ENCODE data around the gene OR1D2.
"Not testable (repeated sequence)": the region's sequence is repeated elsewhere in the genome, so short reads cannot be mapped to it uniquely, and the experiment has no call there.

OR1D2 gene, protein sequence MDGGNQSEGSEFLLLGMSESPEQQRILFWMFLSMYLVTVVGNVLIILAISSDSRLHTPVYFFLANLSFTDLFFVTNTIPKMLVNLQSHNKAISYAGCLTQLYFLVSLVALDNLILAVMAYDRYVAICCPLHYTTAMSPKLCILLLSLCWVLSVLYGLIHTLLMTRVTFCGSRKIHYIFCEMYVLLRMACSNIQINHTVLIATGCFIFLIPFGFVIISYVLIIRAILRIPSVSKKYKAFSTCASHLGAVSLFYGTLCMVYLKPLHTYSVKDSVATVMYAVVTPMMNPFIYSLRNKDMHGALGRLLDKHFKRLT

DNA sequence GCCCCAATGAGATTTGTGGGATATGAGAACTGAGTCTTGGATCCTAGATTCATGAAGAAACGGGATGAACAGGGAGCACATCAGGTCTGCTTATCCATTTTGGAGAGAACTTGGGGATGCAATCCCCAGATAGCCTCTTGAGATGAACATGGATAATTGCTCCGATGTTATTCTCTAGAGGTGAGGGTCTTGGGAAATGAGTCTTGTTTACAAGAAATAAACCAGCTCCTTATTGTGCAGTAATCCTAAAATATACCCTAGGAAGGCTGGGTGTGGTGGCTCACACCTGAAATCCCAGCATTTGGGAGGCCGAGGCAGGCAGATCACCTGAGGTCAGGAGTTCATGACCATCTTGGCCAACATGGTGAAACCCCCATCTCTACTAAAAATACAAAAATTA is at the start of gene OR1D2:
TSS of gene OR1D2 (minus strand) at position 101 of the 400 bp plus-strand sequence. CDS start 11,426 bp downstream, outside the sequence.
- ATAC-seq: no peak
- no peak for DNase-seq

DNA sequence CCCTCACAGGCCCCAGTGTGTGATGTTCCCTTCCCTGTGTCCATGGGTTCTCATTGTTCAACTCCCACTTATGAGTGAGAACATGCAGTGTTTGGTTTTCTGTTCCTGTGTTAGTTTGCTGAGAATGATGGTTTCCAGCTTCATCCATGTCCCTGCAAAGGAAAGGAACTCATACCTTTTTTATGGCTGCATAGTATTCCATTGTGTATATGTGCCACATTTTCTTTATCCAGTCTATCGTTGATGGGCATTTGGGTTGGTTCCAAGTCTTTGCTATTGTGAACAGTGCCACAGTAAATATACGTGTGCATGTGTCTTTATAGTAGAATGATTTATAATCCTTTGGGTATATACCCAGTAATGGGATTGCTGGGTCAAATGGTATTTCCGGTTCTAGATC is 33.3 kb upstream of the OR1D2 start:
- ATAC-seq, DNase-seq: not testable (repeated sequence)

DNA sequence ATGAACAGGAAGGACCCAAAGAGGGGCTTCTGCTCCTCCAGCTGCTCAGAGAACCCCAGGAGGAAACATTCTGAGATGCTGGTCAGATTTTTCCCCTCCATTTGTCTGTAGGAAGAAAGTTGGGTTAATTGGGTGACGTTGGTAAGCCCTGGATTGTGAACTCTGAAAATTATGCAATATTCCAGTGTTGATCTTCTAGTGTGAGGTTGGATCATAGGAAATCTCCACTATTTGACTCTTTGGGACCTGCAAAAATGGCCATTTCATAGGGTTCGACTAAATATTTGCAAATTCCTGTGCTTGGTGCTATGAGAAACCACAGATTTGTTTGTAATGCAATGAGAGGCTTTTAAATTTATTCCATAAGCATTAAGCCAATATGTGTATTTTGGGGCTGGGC is 23.2 kb upstream of the OR1D2 start, which contains the start of gene OR1G1:
TSS of gene OR1G1 (minus strand) at position 101 of the 400 bp plus-strand sequence. CDS start at position 101, 0 bp downstream.
- no peak for DNase-seq
- no peak for ATAC-seq

DNA sequence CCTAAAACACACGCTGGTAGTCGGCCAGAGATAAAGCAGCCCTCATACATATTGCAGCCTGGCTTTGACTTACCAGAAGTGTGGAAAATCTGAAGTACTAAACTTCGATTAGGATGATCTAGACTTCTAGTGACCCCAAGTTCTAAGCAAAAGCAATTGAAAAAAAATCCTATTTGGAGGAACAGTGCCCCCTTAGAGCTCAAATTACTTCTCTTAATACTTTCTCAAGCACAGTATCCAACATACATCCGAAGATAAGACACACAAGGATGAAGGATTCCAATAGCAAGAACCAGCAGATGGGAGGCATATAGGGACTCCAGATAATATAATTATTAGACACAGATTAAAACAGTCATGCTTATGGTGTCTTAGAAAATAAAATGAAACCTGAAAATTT is 30.4 kb downstream of the OR1D2 start:
- DNase-seq, ATAC-seq: not testable (repeated sequence)

DNA sequence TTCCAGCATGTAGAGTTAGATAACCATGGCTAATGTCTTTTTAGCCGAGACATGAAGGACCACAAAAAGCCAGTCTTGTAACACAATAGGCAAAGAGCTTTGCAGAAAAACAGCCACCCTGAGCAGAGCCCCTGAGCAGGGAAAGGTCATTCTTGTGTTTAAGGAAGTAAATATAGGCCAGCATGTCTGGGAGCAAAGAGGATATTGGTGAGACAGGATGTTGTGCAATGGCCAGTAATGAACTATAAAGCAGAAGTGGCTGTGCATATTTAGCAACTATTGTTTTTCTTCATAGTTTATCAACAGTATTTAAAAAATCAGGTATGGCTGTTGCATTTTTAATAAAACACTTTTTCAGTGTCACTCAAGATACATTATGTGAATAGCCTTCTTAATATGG is 39.0 kb downstream of the OR1D2 start:
- not testable (repeated sequence) for ATAC-seq, DNase-seq

DNA sequence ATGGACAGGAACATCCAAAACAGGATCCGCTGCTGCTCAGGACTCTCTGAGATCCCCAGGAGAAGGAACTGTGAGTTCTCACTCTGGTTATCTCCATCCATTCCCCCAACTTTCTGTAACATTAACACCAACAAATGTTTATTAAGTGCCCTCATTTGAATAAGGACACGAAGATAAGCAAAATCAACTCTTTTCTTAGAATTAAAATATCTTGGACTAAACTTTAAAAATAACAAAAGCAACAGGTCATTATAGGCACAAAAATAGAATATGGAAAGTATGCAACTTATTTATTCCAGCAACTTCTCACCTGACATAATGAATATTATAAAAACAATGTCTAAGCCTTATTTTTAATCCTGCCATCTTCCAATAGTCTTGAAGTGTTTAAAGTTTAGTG is 40.7 kb downstream of the OR1D2 start, which contains the start of gene OR1D5:
TSS of gene OR1D5 (minus strand) at position 101 of the 400 bp plus-strand sequence. CDS start at position 101, 0 bp downstream.
- ATAC-seq, DNase-seq: not testable (repeated sequence)

DNA sequence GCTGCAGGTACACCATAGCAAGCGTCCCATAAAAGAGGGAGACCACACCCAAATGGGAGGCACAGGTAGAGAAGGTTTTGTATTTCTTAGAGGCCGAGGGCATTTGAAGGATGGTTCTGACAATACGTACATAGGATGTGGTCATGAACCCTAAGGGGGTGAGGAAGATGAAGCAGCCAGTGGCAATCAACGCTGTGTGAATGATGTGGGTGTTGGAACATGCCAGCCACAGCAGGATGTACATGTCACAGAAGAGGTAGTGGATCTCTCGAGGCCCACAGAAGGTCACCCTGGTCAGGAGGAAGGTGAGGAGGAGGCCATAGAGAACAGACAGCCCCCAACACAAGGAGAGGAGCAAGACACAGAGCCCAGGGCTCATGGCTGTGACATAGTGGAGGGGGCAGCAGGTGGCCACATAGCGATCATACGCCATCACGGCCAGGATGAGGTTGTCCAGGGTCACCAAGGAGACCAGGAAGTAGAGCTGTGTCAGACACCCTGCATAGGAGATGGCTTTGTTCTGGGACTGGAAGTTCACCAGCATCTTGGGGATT is 41.3 kb downstream of the OR1D2 start:
- ATAC-seq, DNase-seq: not testable (repeated sequence)

DNA sequence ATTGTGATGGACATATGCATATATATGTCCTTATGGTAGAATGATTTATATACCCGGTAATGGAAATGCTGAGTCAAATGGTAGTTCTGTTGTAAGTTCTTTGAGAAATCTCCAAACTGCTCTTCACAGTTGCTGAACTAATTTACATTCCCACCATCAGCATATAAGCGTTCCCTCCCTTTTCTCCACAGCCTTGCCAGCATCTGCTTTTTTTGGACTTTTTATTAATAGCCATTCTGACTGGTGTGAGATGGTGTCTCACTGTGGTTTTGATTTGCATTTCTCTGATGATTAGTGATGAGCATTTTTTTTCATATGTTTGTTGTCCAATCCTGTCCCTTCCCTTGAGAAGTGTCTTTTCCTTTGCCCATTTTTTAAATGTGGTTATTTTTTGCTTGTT is 49.4 kb downstream of the OR1D2 start:
- not testable (repeated sequence) for DNase-seq, ATAC-seq

DNA sequence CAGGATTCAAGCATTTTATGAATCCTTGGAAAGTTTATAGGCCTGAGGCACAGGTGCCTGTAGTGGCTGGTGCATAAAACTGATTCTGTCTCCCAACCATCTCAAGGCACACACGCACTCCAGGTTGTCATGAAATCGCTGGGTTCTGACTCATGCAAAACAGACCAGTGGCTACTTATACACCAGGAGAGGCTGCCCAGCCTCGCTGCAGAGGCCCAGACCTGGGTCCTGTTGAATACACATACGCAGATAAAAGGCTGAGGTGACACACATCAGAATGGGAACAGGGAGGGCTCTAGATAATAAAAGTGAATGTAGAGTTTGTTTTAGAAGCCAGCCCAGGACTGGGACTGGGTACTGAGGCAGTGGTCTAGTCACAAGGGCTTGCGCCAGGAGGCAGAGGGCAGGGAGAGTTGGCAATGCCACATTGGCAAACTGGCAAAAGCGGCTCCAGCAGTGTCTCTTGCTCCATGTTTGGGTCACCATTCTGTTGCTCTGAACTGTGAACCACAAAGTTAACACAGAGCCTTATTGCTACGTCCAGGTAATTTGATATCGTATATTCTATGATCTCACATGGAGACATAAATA is 54.4 kb downstream of the OR1D2 start:
- DNase-seq: no peak
- no peak for ATAC-seq

DNA sequence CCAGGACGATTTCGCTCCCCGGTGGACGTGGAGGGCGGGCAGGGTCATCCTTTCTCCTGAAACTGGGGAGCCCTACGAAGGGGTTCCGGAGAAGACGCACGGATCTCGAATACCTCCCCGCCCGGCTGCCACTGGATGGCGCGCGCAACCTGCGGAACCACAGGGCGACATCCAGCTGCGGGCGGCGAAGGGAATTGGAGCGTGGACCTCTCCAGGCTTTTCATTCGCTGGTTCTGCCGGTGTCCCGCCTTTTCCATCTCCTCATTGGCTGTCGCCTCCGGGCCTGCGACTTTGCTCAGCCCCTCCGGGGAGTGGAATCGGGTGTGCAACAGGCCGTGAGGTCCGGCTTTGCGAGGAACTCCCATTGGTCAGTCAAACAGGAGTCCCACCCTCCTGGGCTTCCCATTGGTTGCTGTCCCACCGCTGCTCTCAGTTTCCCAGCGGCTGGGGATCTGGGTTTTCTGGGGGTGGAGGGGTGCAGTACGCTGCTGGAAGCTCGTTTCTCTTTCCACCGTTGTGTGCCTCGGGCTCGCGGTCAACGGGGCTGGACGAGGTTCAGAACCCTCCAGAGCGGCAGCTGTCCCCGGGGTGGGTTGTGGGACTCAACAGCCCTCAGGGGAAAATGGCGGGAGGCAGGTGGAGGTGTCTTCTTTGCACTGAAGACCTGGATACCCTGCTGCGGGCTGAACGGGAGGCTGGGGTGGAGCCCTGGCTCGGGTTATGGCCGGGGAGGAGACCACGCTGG is 55.3 kb downstream of the OR1D2 start:
- peak; percentile 92 for DNase-seq
- peak; percentile 99 for ATAC-seq

DNA sequence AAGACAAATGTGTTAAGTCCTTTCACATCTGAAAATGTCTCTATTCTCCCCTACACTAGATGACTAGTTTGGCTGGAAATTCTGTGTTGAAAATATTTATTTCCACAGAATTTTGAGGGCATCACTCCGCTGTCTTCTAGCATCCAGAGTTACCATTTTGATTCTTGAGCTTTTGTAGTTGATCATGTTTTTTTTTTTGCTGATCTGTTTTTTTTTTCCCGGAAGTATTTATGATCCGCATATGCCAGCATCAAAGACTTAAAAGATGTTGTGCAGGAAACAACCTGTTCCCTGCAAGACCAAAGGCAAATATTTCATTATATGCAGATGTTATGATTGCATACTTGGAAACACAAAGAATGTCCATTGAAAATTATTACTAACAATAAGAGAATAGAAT is 57.5 kb downstream of the OR1D2 start:
- DNase-seq (no peak), ATAC-seq (no peak)

DNA sequence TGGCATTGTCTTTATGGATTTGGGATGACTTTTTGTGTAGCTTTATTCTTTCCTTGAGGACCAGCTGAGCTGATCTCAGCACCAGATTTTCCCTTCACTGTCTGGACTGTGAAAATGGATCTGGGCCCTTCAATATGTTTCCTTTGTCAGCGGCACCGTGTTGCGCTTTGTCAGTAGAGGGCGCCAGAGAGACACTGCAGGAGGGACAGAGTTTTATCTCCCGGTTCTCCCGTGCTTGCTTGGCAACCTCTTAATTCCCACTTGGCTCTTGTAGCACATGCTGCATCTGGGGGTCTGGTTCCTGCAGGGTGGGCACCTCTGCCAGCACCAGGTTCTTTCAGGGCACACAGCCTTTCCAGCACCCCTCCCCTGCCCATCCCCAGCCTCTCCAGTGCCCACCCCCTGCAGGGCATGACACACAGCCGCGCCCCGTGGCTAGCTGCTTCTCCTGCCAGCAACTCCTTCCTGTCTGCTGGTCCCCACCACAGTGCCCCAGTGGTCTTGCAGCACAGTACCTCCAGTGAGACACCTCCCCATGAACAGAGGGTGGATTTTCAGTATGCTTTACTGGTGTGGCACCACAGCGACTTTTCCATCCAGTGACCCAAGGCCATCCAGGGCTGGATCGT is 60.4 kb downstream of the OR1D2 start:
- peak; percentile 48 for DNase-seq
- no peak for ATAC-seq

DNA sequence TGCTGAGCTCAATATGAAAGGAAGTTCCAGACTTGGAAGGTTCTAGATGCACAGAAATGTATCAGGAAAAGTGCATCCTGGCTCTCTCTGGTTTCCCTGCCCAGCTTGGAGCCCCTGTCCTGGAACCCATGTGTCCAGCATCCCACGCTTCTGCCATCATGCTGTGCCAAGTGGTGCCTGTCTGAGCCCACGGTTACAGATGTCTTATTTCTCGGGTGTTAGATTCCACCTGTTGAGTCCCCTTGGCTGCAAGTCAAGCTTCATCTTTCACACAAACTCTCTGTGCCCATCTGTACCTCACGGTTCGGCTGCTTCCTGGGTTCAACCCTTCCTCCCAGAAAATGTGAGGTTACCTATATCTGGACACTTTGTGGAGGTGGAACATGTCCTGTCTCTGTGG is 63.3 kb downstream of the OR1D2 start:
- no peak for ATAC-seq

DNA sequence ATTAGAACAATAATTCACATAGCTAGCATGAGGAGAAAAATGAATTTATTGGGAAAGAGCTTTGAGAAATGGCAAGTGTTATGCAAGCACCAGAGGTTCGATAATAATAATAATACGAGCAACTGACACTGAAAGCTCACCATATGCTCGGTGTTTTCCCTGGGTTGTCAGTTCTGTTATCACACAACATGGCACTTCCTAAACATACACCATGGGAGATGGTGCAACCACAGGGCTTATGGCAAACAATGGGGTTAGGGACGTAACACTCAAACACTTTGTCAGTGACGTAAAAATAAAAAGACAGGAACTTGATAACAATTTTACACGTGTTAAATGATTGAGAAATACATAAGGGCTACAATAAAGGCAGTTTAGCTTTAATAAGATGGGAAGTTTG is 64.5 kb downstream of the OR1D2 start:
- no peak for ATAC-seq
- no peak for DNase-seq

More for the DNA sequence above, 63.3 kb downstream of the OR1D2 start:
- no peak for DNase-seq

DNA sequence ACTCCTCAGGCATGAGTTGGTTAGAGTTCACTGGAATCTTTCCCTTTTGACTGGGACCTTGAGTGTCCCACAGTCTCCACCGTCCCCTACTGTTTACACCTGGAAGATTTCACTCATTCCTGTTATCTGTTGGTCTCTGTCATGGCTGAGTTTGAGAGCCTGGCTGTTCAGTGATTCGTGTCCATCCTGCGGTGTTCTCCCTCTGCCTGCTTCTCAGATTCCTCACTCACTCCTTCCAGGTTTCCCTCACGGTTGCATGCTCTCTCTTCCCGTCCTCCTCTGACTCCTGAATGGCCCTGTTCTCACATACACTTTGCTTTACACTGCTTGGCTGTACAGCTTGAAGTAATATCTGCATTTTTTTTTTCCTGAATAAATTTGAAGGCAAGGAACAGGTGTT is 65.3 kb downstream of the OR1D2 start:
- no peak for ATAC-seq
- DNase-seq: no peak

Data from stimulated activated naive CD8-positive, alpha-beta T cell treated with anti-CD3 and anti-CD28 coated beads, Interleukin-15, Interleukin-2, amounts not matched to agents 100 U/mL and 50 U/mL, for 24 hours (primary cell).